ENCODE measurements around the gene FMN1.

GRCh38 chr15:33111041-33111451, 83.5 kb downstream of the FMN1 start:
- TF ChIP-seq CTCF (IDR thresholded peaks at IDR 0.05) (no peak), POLR2A (IDR thresholded peaks at IDR 0.05) (no peak)
